HEK293 (cell line): Measurements from ENCODE around the gene APLP2.
"Not testable (repeated sequence)": the region's sequence is repeated elsewhere in the genome, so short reads cannot be mapped to it uniquely, and the experiment has no call there.

Experiments used
- CTCF ChIP-seq: fragments of 450-650 bp; formaldehyde crosslinking; IDR thresholded peaks from 2 replicates; pipeline ENCODE4 v1.5.1; 2016; ENCODE audit warnings: missing biosample characterization, missing genetic modification characterization
- KLF7 ChIP-seq: fragments of 450-650 bp; formaldehyde crosslinking; IDR thresholded peaks from 2 replicates; pipeline ENCODE4 v1.5.1; 2016; ENCODE audit warnings: missing biosample characterization, missing genetic modification characterization, borderline replicate concordance
- RBAK ChIP-seq: fragments of 450-650 bp; formaldehyde crosslinking; IDR thresholded peaks from 2 replicates; pipeline ENCODE4 v1.5.1; 2016; ENCODE audit warnings: missing biosample characterization, missing genetic modification characterization
- REST ChIP-seq: fragments of 450-650 bp; formaldehyde crosslinking; IDR thresholded peaks from 2 replicates; pipeline ENCODE4 v1.5.1; 2016; ENCODE audit warnings: missing biosample characterization, missing genetic modification characterization
- ZBTB49 ChIP-seq: fragments of 450-650 bp; formaldehyde crosslinking; IDR thresholded peaks from 2 replicates; pipeline ENCODE4 v1.5.1; 2016; ENCODE audit warnings: missing biosample characterization, missing genetic modification characterization, low read depth
- ZNF292 ChIP-seq: fragments of 450-650 bp; formaldehyde crosslinking; IDR thresholded peaks from 2 replicates; pipeline ENCODE4 v1.5.1; 2016; ENCODE audit warnings: low read depth, missing biosample characterization, missing genetic modification characterization, borderline replicate concordance
- ZNF488 ChIP-seq: fragments of 450-650 bp; formaldehyde crosslinking; IDR thresholded peaks from 2 replicates; pipeline ENCODE4 v1.5.1; 2016; ENCODE audit warnings: missing biosample characterization, missing genetic modification characterization
- ZNF561 ChIP-seq: fragments of 450-650 bp; IDR thresholded peaks from 2 replicates; pipeline ENCODE4 v1.5.1; 2018; ENCODE audit warnings: missing biosample characterization, missing genetic modification characterization, borderline replicate concordance
- ZNF623 ChIP-seq: fragments of 450-650 bp; formaldehyde crosslinking; IDR thresholded peaks from 2 replicates; pipeline ENCODE4 v1.5.1; 2016; ENCODE audit warnings: missing biosample characterization, missing genetic modification characterization
- ZSCAN16 ChIP-seq: fragments of 450-650 bp; formaldehyde crosslinking; IDR thresholded peaks from 2 replicates; pipeline ENCODE4 v1.5.1; 2016; ENCODE audit warnings: missing biosample characterization, missing genetic modification characterization
- TF ChIP-seq, protein P1 (sequence below): fragments of 450-650 bp; formaldehyde crosslinking; IDR thresholded peaks from 2 replicates; pipeline ENCODE4 v1.5.1; 2017; ENCODE audit warnings: missing biosample characterization, missing genetic modification characterization
- TF ChIP-seq, protein P2 (sequence below): fragments of 450-650 bp; formaldehyde crosslinking; IDR thresholded peaks from 2 replicates; pipeline ENCODE4 v1.5.1; 2016; ENCODE audit warnings: missing biosample characterization, missing genetic modification characterization
- TF ChIP-seq, protein P3 (sequence below): fragments of 450-650 bp; formaldehyde crosslinking; IDR thresholded peaks from 2 replicates; pipeline ENCODE4 v1.5.1; 2017; ENCODE audit warnings: missing biosample characterization, mild to moderate bottlenecking, missing genetic modification characterization, moderate library complexity
- TF ChIP-seq, protein P4 (sequence below): fragments of 450-650 bp; formaldehyde crosslinking; IDR thresholded peaks from 2 replicates; pipeline ENCODE4 v1.5.1; 2016; ENCODE audit warnings: missing biosample characterization, missing genetic modification characterization

GRCh38 chr11:130172001-130172400, 102.3 kb downstream of the APLP2 start:
- not testable (repeated sequence) for TF ChIP-seq ZNF488 (tag by site-specific recombination); CTCF; ZSCAN16 (tag by site-specific recombination); ZBTB49 (tag by site-specific recombination); ZNF623 (tag by site-specific recombination); ZNF292 (tag by site-specific recombination); RBAK (tag by site-specific recombination); KLF7 (tag by site-specific recombination); ZNF561; REST
- TF ChIP-seq, protein P1, sequence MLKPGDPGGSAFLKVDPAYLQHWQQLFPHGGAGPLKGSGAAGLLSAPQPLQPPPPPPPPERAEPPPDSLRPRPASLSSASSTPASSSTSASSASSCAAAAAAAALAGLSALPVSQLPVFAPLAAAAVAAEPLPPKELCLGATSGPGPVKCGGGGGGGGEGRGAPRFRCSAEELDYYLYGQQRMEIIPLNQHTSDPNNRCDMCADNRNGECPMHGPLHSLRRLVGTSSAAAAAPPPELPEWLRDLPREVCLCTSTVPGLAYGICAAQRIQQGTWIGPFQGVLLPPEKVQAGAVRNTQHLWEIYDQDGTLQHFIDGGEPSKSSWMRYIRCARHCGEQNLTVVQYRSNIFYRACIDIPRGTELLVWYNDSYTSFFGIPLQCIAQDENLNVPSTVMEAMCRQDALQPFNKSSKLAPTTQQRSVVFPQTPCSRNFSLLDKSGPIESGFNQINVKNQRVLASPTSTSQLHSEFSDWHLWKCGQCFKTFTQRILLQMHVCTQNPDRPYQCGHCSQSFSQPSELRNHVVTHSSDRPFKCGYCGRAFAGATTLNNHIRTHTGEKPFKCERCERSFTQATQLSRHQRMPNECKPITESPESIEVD (tag by site-specific recombination) = not testable (repeated sequence)
- TF ChIP-seq, protein P2, sequence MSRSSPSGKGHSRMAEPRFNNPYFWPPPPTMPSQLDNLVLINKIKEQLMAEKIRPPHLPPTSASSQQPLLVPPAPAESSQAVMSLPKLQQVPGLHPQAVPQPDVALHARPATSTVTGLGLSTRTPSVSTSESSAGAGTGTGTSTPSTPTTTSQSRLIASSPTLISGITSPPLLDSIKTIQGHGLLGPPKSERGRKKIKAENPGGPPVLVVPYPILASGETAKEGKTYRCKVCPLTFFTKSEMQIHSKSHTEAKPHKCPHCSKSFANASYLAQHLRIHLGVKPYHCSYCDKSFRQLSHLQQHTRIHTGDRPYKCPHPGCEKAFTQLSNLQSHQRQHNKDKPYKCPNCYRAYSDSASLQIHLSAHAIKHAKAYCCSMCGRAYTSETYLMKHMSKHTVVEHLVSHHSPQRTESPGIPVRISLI (tag by site-specific recombination) = not testable (repeated sequence)
- TF ChIP-seq, protein P3, sequence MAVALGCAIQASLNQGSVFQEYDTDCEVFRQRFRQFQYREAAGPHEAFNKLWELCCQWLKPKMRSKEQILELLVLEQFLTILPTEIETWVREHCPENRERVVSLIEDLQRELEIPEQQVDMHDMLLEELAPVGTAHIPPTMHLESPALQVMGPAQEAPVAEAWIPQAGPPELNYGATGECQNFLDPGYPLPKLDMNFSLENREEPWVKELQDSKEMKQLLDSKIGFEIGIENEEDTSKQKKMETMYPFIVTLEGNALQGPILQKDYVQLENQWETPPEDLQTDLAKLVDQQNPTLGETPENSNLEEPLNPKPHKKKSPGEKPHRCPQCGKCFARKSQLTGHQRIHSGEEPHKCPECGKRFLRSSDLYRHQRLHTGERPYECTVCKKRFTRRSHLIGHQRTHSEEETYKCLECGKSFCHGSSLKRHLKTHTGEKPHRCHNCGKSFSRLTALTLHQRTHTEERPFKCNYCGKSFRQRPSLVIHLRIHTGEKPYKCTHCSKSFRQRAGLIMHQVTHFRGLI (tag by site-specific recombination) = not testable (repeated sequence)
- TF ChIP-seq, protein P4, sequence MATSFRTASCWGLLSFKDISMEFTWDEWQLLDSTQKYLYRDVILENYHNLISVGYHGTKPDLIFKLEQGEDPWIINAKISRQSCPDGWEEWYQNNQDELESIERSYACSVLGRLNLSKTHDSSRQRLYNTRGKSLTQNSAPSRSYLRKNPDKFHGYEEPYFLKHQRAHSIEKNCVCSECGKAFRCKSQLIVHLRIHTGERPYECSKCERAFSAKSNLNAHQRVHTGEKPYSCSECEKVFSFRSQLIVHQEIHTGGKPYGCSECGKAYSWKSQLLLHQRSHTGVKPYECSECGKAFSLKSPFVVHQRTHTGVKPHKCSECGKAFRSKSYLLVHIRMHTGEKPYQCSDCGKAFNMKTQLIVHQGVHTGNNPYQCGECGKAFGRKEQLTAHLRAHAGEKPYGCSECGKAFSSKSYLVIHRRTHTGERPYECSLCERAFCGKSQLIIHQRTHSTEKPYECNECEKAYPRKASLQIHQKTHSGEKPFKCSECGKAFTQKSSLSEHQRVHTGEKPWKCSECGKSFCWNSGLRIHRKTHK = not testable (repeated sequence)
